8988T (cell line): ENCODE measurements around the gene CNDP2.

Experiments used
- DNase-seq: peaks from one replicate; pipeline ENCODE4 v3.0.0; 2011

Gene CNDP2

DNA sequence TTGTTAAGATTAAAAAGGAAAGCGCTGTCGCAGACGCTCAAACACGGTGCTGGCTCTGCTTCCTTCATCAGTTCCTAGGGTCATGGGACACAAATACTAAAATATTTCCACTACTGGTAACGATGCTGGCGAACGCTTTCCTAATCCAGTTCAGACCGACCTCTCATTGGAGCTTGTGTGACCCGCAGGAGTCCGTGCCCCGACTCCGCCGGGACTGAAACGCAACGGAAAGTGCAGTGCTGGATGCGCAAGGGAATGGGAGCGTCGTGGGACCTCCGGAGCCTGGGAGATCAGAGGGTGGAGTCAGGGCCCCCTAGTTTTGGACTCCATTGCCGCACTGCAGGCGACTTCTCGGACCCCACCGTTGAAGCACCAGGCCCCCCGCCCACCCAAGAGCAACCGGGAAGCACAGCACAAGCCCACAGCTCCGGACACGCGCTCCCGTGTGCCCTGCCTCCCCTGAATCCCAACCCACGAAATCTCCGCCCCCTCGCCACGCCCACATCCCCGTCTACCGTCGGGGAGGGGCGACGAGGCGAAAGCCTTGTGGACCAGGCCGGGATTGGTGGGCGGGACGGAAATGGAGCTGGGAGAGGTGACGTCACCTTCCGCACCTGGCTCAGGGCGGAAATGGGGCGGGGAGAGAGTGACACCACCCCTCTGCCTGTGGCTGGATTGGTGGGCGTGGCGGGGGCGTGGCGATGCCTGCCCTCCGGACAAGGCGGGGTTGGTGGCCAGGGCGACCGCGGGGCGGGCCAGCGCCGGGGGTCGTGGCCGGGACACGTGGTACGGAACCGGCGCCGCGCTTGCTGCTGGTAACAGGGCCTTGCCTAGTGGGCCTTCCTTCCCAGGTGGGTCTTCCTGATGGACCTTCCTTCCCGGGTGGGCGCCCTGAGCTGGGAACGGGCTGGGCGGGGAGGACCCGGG lies at the start of gene CNDP2:
CNDP2 (plus strand) TSS at position 783 of the 927 bp plus-strand sequence. CDS start 3,611 bp downstream, outside the sequence.
- DNase-seq, result peak; percentile 57

DNA sequence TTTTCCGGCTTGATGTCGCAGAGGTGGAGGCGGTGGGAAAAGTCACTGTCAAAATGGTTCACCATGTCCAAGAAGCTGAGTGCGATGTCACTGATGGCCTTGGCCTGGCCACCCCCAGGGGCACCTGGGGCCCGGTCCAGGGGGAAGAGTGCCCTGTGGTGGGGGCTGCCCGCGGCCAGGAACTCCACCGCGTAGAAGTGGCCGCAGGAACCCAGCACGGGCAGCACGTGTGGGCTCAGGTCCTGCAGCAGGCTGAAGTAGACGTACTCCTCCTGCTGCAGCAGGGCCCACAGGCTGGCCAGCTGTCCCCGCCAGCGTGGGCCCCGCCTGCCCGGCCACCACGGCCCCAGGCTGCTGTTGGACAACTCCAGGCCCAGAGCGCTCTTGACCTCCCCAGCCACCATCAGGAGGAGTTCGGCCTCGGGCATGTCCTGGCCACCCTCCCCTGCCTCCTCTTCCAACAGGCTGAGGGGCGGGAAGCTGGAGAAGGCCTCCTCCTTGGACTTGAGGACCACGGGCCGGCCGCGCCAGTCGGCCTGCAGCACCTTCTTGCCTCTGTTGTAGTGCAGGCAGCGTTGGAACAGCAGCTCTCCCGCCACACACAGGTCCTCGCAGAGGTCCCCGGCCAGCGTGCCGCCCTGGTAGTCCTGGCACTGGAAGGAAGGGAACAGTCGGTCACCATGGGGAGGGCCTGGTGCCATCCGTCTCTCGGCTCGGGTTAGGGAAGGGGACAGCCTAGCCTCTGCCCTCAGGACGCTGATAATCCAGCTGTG lies 49.3 kb upstream of the CNDP2 start:
- no peak for DNase-seq

DNA sequence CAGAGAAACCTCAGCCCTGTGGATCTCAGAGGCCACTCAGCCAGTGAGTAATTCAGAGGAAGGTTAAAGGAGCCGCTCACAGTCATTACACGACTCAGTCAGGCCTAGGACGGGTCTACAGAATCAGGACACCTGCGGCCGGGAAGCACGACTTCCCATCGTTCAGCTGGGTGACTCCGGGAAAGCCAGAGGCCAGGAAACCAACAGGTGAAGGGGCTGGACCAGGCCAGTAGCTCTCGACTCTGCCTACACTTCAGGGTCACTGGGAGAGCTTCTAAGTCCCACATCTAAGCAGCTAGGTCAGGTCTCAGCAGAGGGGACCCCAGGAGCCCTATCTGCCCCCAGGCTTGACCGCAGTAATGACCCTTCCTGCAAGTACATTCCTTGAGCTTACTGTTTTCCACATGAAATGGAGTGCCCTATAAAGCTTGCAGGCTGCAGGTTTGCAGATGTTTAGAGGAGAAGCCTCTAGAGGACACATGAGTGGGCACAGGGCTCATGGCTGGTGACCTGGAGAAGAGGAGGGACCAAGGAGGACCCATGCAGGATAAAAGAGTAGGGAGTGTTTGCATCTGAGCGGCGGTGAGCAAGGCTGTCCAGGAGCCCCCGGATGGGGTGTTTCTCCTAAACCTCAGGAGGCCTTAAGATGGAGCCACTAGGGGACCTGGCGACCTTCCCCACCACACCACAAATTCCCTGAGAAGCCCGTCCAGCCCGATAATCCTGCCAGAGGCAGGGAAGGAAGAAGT lies 48.6 kb upstream of the CNDP2 start:
- DNase-seq, result no peak

DNA sequence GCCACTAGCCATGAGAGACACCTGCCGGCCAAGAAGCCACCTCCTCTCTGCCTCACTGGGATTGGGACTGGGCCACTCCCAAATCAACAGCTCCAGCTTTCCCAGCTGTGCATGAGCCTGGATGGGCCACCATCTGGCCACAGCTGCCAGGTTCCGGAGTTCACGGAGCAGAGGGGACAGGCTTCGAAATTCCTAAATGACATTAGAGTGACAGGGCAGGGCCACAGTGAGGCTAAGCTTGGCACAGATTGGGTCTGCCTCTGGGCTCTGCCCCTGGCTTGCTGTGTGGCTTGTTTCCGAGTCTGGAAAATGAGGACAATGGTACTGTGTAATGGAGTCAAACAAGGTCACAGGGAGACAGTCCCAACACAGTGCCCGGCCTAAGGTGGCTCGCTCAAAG lies 45.5 kb upstream of the CNDP2 start:
- no peak for DNase-seq

DNA sequence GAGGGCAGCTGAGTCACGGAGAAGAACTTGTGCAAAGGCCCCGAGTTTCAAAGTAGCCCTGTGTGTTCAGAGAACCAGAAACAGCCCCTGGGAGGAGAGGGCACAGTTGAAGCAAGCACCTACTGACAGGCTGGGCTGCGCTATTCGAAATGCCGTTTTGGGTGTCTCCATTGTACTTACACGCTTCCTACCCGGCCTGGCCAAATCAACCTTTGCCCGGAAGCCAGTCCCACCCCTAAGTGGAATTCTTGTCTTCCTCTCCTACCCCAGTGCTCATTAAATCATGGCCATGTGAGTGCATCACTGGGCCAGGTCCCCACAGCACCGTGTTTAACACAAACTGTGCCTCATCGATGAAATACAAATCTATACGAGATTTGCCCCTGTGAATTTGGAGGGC lies 45.0 kb upstream of the CNDP2 start:
- no peak for DNase-seq

DNA sequence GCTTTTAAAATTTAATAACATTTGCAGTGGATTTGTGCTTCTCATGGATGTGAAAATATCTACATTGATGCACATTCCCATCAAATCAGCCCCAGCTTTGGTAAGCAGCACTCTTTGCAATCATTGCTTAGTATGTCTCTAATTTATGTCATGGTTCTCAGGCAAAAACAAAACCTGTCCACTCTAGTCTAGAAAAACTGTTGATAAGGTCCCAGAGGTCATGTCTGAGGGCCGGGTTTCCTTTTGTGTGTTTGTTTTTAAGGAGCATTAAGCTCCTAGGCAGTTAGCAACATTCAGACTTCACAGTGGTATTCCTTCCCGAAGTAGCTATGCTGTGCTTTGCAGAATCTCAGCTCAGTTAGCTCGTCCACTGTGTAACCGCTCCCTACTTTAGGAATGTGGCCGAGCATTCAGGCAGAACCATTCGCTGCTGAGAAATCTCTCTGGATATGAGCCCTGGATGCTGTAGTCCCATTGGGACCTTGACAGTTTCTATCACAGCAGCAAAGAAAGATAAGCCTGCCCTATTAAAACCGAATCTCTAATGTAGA lies 43.1 kb upstream of the CNDP2 start:
- no peak for DNase-seq

DNA sequence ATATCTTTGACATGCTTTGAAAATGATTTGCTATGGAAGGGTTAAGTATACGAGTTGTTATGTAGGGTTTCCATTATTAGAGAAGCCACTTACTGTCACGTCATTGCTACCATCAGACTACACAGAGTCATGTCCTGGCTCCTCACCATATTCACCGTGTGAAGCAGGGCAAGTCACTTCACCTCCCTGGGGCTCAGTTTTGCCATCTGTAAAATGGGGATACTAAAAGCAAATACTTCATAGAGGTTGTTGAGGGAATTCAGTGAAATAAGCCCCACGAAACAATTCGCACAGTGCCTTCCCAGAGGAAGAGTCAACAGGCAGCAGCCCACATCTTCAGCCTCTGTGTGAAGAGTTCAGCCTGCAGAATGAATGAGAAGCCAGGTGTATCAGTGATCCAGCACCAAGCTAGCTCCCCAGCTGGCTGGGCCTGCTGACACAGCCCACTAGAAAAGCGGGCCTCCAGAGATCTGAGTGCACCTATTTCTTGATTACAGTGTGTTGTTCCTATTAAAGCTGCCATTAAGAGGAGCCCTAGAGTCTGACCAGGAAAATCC lies 42.4 kb upstream of the CNDP2 start:
- no peak for DNase-seq

DNA sequence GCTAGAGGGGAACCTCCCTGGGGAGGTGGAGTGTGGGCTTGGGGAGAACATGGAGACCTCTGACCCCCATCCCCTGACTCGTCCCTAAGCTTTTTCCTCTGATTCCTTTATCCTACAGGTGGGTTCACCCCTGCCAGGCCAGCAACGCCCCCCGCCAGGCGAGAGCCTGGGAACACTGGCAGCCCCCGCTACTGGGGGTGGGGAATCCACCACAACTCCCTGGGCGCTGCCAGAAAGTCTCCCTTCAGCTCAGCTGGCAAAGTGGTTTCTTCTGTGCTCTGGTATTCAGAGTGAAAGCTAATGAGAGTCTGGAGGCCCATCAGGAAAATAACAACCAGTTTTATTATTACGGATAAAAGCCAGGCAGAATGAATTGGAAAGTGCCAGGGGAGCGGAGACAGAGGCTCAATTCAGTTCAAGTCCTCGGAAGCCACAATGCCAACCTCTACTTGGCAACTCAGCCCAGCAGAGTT lies 41.8 kb upstream of the CNDP2 start:
- DNase-seq, result no peak

DNA sequence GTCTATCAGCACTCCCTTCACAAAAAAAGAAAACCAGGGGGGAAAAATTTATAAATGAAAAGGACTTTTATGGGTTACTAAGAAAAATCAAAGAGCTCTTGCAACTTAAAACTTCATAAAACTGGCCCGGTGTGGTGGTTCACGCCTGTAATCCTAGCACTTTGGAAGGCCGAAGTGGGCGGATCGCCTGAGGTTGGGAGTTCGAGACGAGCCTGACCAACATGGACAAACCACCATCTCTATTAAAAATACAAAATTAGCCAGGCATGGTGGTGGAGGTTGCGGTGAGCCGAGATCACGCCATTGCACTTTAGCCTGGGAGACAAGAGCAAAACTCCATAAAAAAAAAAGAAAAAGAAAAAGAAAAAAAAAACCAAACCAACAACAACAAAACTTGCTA lies 40.8 kb upstream of the CNDP2 start:
- no peak for DNase-seq

DNA sequence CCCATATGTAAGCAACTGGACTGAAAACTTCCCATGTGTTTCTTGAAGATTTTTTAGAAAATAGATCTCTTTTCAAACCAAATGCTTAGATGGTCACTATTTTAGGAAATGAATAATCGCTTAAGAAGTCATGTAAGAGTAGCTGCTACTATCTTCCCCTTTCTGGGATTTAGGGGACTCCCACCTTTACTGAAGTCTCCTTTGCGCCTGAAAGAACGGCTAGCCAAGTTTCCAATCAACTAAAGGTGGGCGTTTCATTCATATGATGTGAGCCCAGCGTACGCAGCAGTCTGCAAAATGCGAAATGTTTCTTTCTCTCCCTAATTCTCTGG lies 40.2 kb upstream of the CNDP2 start:
- no peak for DNase-seq

DNA sequence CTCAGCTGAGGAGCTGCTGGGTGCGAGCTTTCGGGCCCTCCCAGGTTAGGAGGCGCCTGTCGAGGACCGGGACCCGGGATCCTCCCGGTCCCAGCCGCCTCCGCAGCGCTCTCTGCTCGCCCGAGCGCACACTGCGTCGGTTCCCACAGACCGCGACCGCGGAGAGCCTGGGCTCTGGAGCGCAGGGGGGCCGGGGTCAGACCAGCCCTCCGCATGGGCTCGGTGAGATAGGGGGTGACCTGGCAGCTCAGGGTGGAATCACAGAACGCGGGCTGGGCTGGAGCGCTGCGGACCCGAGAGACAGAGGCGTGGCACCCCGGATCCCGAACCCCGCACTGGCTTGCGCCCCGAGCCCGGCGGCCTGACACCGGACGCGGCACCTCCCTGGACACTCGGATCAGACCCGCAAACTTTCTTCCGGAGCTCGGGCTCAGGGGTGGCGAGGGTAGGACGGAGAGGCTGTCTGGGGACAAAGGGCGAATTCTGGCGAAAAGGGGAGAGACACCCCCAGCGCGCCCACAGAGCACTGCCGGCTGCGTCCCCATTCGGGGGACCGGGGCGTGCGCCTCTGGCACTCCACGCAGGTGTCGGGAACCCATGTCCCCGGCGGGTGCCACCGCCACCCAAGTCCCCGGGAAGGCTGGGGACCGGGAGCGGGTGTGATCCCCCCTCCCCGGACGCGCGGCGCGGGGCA lies 39.7 kb upstream of the CNDP2 start:
- no peak for DNase-seq

DNA sequence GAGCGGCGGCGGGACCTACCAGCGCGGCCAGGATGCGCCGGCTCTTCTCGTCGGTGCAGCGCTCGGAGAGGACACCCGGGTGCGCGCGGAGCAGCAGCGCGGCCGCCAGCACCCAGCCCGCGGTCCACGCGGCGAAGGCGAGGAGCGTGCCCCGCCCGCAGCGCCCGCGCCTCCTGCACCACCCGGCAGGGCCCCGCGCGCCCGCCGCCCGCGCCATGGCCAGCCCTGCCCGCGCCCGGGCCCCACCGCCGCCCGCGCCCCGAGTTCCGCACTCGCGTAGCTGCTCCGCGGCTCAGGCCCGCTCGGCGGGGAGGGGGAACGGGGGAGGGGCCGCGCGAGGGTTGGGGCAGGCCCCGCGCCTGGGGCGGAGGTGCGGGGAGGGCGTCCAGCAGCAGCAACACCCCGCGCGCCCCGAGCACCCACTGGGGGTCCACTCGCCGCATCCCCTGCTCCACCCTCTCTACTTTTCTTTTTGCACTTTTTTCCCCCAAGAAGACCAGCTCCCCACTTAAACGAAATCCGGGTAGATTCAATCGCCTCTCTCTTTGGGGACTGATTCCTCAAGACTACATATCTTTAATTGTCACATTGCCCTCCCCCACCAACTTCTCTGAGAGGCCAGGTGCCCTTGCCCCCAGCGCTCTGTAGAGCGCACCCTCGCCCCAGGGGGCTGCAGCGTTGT lies 39.0 kb upstream of the CNDP2 start, which contains the start of gene DIPK1C:
DIPK1C (minus strand) TSS at position 266 of the 682 bp plus-strand sequence; CDS start at position 217, 49 bp downstream.
- DNase-seq, result no peak

DNA sequence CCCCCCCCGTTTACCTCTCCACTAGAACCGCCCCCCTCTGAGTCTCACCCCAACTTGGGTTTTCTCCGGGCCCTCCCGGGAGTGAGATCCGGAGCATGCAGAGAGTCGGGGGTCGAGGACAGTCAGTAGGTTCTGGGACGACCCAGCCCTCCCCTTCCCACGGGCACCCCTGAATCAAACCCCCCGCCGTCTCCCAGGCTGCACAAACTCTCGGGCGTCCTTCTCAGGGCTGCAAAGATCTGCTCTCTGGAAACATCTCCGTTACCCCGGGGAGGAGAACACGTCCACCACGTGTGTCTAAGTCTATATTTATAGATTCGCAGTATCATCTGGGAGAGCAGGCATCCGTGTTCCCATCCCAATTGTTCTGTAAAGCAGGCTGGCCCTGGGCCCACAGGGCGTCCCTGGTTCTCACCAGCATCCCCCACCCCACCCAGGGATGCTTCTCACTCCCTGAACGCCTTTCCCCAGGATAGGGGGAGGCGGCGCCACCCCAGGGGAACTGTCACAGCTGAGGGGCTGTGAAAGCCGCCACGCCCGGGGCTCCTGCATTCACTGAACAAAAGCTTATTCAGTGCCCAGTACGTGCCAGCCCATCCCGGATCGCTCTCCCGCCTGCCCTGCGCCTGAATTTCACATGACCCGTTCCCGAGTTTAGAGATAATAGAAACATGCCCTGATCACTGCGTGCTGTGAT lies 38.3 kb upstream of the CNDP2 start:
- no peak for DNase-seq

DNA sequence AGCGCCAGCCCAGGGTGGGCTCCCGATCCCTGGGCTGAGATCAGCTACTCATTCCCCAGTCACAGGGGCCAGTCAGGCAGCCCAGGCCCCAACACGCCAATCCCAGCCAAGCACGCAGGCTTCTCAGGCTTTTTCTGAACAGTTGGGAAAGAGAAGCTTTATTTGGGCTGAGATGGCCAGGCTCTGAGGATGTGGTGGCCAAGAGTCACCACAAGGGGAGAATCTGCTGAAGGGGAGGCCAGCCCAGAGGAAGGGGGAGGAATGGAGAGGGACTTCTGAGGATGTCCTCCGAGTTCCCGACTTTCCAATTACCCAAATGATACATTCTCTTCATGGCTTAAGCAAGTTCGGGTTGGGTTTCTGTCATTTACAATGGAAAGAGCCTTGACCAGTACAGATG lies 36.3 kb upstream of the CNDP2 start:
- no peak for DNase-seq

DNA sequence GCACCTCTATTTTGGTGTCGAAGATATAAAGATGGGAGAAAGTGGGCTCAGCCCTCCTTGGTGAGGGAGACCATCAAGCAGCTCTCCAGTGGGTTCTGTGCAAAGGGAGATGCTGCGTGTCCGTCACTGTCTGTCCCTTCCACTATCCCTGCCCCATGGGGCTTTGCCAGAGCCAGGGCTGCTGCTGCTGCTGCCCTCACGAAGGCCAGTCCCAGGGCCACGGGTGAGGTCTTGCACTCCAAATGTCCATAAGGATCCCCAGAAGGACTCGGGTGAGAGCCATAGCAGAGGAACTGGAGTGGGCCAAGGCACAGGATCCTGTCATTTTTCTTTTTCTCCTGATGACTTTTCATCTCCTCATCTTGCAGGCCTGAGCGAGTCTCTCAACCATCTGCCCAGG lies 35.3 kb upstream of the CNDP2 start:
- no peak for DNase-seq

DNA sequence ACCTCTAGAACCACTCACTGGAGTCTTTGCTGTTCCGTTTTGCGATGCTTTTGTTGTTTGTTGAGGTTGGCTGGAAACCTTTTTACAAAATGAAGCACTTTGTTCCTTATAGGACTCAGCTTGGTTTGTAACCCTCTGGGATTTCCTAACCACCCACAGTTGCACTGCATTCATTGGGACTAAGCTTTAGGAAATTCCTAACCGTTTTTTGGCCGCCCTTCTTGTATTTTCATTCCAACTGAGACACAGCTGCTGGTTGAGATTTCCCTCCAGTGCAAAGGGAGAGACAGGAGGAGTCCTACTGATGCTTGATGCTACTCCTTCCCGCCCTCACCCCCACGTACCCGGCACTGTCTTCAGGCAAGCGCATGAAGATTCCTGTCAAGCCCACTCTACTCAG lies 32.9 kb upstream of the CNDP2 start:
- DNase-seq, result no peak

DNA sequence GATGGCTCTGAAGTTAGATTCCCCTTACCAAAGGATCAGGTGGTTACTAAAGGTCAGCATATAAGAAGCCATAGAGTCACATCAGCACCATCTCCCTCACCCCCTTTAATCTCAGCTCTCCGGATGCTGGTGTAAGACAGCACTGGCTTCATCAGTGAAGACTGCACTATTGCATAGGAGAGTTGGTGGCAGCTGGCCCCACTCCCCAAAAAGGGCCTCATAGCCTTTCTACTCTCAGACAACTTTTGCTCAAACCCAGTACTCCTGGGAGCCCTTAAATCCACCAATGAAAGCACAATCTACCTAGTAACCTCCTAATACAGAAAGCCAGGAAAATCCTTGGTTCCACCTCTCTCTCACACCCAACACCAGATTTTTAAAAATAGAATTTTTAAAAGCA lies 32.2 kb upstream of the CNDP2 start:
- DNase-seq, result no peak

DNA sequence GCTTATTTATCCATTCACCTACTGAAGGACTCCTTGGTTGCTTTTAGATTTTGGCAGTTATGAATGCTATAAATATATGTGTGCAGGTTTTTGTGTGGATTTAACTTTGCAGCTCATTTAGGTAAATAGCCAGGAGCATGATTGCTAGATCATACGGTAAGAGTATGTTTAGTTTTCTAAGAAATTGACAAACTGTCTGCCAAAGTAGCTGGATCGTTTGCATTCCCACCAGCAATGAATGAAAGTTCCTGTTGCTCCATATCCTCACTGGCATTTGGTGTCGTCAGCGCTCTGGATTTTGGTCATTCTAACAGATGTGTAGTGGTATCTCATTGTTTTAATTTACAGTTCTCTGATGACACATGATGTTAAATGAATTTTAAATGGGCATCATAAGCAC lies 30.4 kb upstream of the CNDP2 start:
- no peak for DNase-seq

DNA sequence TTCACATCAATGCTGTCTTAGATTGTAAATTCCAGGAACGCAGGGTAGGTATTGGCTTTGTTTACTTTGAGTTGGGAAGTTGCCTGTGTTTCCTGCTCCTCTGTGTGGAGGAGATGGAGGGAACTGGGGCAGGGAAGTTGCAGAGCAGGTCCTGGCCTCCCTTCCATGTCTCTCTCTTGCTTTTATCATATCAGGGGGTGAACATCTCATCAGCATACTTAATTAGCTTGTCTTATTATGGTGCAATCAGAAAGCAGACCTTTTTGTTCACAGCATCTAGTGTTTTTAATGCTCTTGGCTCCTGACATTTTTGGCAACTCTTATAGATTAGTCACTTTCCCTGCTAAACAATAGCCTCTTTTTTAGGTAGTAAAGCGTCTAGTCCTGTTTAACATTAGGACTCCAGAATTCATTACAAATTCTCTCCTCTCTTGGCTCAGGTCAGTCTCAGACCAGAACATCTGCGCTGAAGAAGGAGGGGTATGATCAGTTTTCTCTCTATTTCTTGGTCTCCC lies 27.6 kb upstream of the CNDP2 start:
- no peak for DNase-seq

DNA sequence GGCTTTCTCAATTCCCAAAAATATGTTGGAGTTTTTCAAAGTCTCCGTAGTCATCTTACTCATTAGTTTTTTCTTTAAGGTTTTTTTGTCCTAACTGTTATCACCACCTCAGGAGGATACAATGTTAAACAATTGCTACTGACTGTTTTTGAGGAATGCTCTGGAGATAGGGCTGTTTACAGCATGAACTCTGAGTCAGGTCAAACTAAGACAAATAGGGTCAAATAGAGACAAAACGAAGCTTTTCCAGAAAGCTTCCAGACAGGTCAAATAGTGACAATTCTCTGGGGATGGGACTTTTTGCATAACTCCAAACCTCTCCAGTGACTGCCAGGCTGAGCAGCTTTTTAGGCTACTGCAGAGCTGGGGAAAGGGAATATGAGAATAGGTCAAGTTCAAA lies 23.9 kb upstream of the CNDP2 start:
- DNase-seq, result no peak
